ENCODE data around the gene DUS4L.

The DUS4L gene

GRCh38 chr7:107613439-107613838 is 49.7 kb downstream of the DUS4L start:
- no peaks in the 10 kb centered on the region for H3K27me3 ChIP-seq (ENCODE audit: control insufficient read depth in 2 of 2, insufficient read depth in 2 of 2, low read length in 2 of 2)
- no peaks in the 10 kb centered on the region for H3K9me3 ChIP-seq (ENCODE audit: control insufficient read depth in 2 of 2, low read length in 2 of 2)
- H3K4me1 ChIP-seq (ENCODE audit: control insufficient read depth in 2 of 2, insufficient read depth in 2 of 2, low read length in 2 of 2) = no peaks in the 10 kb centered on the region
- H3K9ac ChIP-seq (ENCODE audit: low read depth in 1 of 2, low read length in 2 of 2) = no peak overlapping the region
- peaks cover 7 to 21% of the 10 kb centered on the region in 2 donors for H3K36me3 ChIP-seq (ENCODE audit: control insufficient read depth in 2 of 2, insufficient read depth in 2 of 2, low read length in 2 of 2)
- H3K27ac ChIP-seq (ENCODE audit: low read depth in 2 of 2, low read length in 2 of 2) = no peak overlapping the region
- no peak overlapping the region for H3K4me3 ChIP-seq (ENCODE audit: low read length in 2 of 2)

- H3K27ac ChIP-seq (ENCODE audit: low read depth in 2 of 2, low read length in 2 of 2) = no peak overlapping the region
- H3K9me3 ChIP-seq (ENCODE audit: control insufficient read depth in 2 of 2, low read length in 2 of 2) = no peaks in the 10 kb centered on the region
- no peaks in the 10 kb centered on the region for H3K27me3 ChIP-seq (ENCODE audit: control insufficient read depth in 2 of 2, insufficient read depth in 2 of 2, low read length in 2 of 2)
- no peaks in the 10 kb centered on the region for H3K4me1 ChIP-seq (ENCODE audit: control insufficient read depth in 2 of 2, insufficient read depth in 2 of 2, low read length in 2 of 2)
- H3K4me3 ChIP-seq (ENCODE audit: low read length in 2 of 2) = no peak overlapping the region
- H3K9ac ChIP-seq (ENCODE audit: low read depth in 1 of 2, low read length in 2 of 2) = no peak overlapping the region
- H3K36me3 ChIP-seq (ENCODE audit: control insufficient read depth in 2 of 2, insufficient read depth in 2 of 2, low read length in 2 of 2) = peaks cover 5 to 21% of the 10 kb centered on the region in 2 donors
Observed at GRCh38 chr7:107613948-107614347, 50.2 kb downstream of the DUS4L start.

GRCh38 chr7:107614425-107614824 is 50.7 kb downstream of the DUS4L start:
- Histone ChIP-seq H3K9ac (ENCODE audit: low read depth in 1 of 2, low read length in 2 of 2) (no peak overlapping the region), H3K27me3 (ENCODE audit: control insufficient read depth in 2 of 2, insufficient read depth in 2 of 2, low read length in 2 of 2) (no peaks in the 10 kb centered on the region), H3K4me1 (ENCODE audit: control insufficient read depth in 2 of 2, insufficient read depth in 2 of 2, low read length in 2 of 2) (no peaks in the 10 kb centered on the region), H3K4me3 (ENCODE audit: low read length in 2 of 2) (no peak overlapping the region), H3K36me3 (ENCODE audit: control insufficient read depth in 2 of 2, insufficient read depth in 2 of 2, low read length in 2 of 2) (peaks cover 3 to 21% of the 10 kb centered on the region in 2 donors), H3K9me3 (ENCODE audit: control insufficient read depth in 2 of 2, low read length in 2 of 2) (no peaks in the 10 kb centered on the region), H3K27ac (ENCODE audit: low read depth in 2 of 2, low read length in 2 of 2) (no peak overlapping the region)

- peaks cover 3 to 27% of the 10 kb centered on the region in 2 donors for H3K36me3 ChIP-seq (ENCODE audit: control insufficient read depth in 2 of 2, insufficient read depth in 2 of 2, low read length in 2 of 2)
- no peaks in the 10 kb centered on the region for H3K4me1 ChIP-seq (ENCODE audit: control insufficient read depth in 2 of 2, insufficient read depth in 2 of 2, low read length in 2 of 2)
- no peak overlapping the region for H3K9ac ChIP-seq (ENCODE audit: low read depth in 1 of 2, low read length in 2 of 2)
- no peak overlapping the region for H3K4me3 ChIP-seq (ENCODE audit: low read length in 2 of 2)
- H3K27ac ChIP-seq (ENCODE audit: low read depth in 2 of 2, low read length in 2 of 2) = no peak overlapping the region
- H3K9me3 ChIP-seq (ENCODE audit: control insufficient read depth in 2 of 2, low read length in 2 of 2) = no peaks in the 10 kb centered on the region
- no peaks in the 10 kb centered on the region for H3K27me3 ChIP-seq (ENCODE audit: control insufficient read depth in 2 of 2, insufficient read depth in 2 of 2, low read length in 2 of 2)
Observed at GRCh38 chr7:107615910-107616680, 52.3 kb downstream of the DUS4L start.

GRCh38 chr7:107622429-107622828 is 58.7 kb downstream of the DUS4L start:
- H3K9me3 ChIP-seq (ENCODE audit: control insufficient read depth in 2 of 2, low read length in 2 of 2) = no peaks in the 10 kb centered on the region
- peaks cover 0 to 6% of the 10 kb centered on the region in 2 donors for H3K36me3 ChIP-seq (ENCODE audit: control insufficient read depth in 2 of 2, insufficient read depth in 2 of 2, low read length in 2 of 2)
- H3K27ac ChIP-seq (ENCODE audit: low read depth in 2 of 2, low read length in 2 of 2) = no peak overlapping the region
- H3K4me3 ChIP-seq (ENCODE audit: low read length in 2 of 2) = no peak overlapping the region
- H3K4me1 ChIP-seq (ENCODE audit: control insufficient read depth in 2 of 2, insufficient read depth in 2 of 2, low read length in 2 of 2) = peaks cover 0 to 4% of the 10 kb centered on the region in 2 donors
- H3K9ac ChIP-seq (ENCODE audit: low read depth in 1 of 2, low read length in 2 of 2) = no peak overlapping the region
- H3K27me3 ChIP-seq (ENCODE audit: control insufficient read depth in 2 of 2, insufficient read depth in 2 of 2, low read length in 2 of 2) = no peaks in the 10 kb centered on the region

GRCh38 chr7:107622894-107623293 is 59.1 kb downstream of the DUS4L start:
- H3K27ac ChIP-seq (ENCODE audit: low read depth in 2 of 2, low read length in 2 of 2) = no peak overlapping the region
- H3K27me3 ChIP-seq (ENCODE audit: control insufficient read depth in 2 of 2, insufficient read depth in 2 of 2, low read length in 2 of 2) = no peaks in the 10 kb centered on the region
- peaks cover 0 to 4% of the 10 kb centered on the region in 2 donors for H3K4me1 ChIP-seq (ENCODE audit: control insufficient read depth in 2 of 2, insufficient read depth in 2 of 2, low read length in 2 of 2)
- peaks cover 0 to 6% of the 10 kb centered on the region in 2 donors for H3K36me3 ChIP-seq (ENCODE audit: control insufficient read depth in 2 of 2, insufficient read depth in 2 of 2, low read length in 2 of 2)
- no peak overlapping the region for H3K9ac ChIP-seq (ENCODE audit: low read depth in 1 of 2, low read length in 2 of 2)
- no peaks in the 10 kb centered on the region for H3K9me3 ChIP-seq (ENCODE audit: control insufficient read depth in 2 of 2, low read length in 2 of 2)
- no peak overlapping the region for H3K4me3 ChIP-seq (ENCODE audit: low read length in 2 of 2)

GRCh38 chr7:107627002-107627401 is 63.2 kb downstream of the DUS4L start:
- H3K4me3 ChIP-seq (ENCODE audit: low read length in 2 of 2) = no peak overlapping the region
- no peaks in the 10 kb centered on the region for H3K27me3 ChIP-seq (ENCODE audit: control insufficient read depth in 2 of 2, insufficient read depth in 2 of 2, low read length in 2 of 2)
- H3K9ac ChIP-seq (ENCODE audit: low read depth in 1 of 2, low read length in 2 of 2) = no peak overlapping the region
- H3K27ac ChIP-seq (ENCODE audit: low read depth in 2 of 2, low read length in 2 of 2) = no peak overlapping the region
- H3K36me3 ChIP-seq (ENCODE audit: control insufficient read depth in 2 of 2, insufficient read depth in 2 of 2, low read length in 2 of 2) = no peaks in the 10 kb centered on the region
- no peaks in the 10 kb centered on the region for H3K9me3 ChIP-seq (ENCODE audit: control insufficient read depth in 2 of 2, low read length in 2 of 2)
- H3K4me1 ChIP-seq (ENCODE audit: control insufficient read depth in 2 of 2, insufficient read depth in 2 of 2, low read length in 2 of 2) = peaks cover 0 to 4% of the 10 kb centered on the region in 2 donors
